ENCODE data around the gene LCE6A. TPM values are rescaled to one million over a fixed set of nuclear protein-coding genes. Genes with fewer than 3 reads are reported as not detected.

LCE6A gene
- not detected in 2 replicates for total RNA-seq

GRCh38 chr1:152842556-152842955, at the start of gene LCE6A:
Gene LCE6A, plus strand, starts transcription at chr1:152842856. Its CDS starts 665 bp downstream, at chr1:152843521.

GRCh38 chr1:152796421-152796820, 46.2 kb upstream of the LCE6A start, which contains the start of gene LCE1D:
Gene LCE1D, plus strand, starts transcription at chr1:152796721. Its CDS starts 1,074 bp downstream, at chr1:152797795.

GRCh38 chr1:152806576-152806975, 36.1 kb upstream of the LCE6A start, which contains the start of gene LCE1C:
Gene LCE1C, minus strand, starts transcription at chr1:152806651. Its CDS starts 1,173 bp downstream, at chr1:152805478.

GRCh38 chr1:152811671-152812070, 31.0 kb upstream of the LCE6A start, which contains the start of gene LCE1B:
Gene LCE1B, plus strand, starts transcription at chr1:152811971. Its CDS starts 476 bp downstream, at chr1:152812447.

GRCh38 chr1:152827173-152827572, 15.5 kb upstream of the LCE6A start, which contains the start of gene LCE1A:
Gene LCE1A, plus strand, starts transcription at chr1:152827473. Its CDS starts 0 bp downstream, at chr1:152827473.

GRCh38 chr1:152859696-152860095, 17.0 kb downstream of the LCE6A start, which contains the start of gene LCE7A:
Gene LCE7A, plus strand, starts transcription at chr1:152859996. Its CDS starts 702 bp downstream, at chr1:152860698.

GRCh38 chr1:152878042-152878441, 35.4 kb downstream of the LCE6A start, which contains the start of gene SMCP:
Gene SMCP, plus strand, starts transcription at chr1:152878322. Its CDS starts 6,101 bp downstream, at chr1:152884423.

Other genes starting within 250 kb of the LCE6A start
- not detected in 2 replicates for gene LCE3C, start 242.6 kb upstream of the LCE6A start, total RNA-seq
- gene LCE3B, start 229.0 kb upstream of the LCE6A start, total RNA-seq = not detected in 2 replicates
- not detected in 2 replicates for gene LCE3A, start 219.8 kb upstream of the LCE6A start, total RNA-seq
- gene LCE2D, start 179.5 kb upstream of the LCE6A start, total RNA-seq = not detected in 2 replicates
- gene LCE2C, start 167.6 kb upstream of the LCE6A start, total RNA-seq = not detected in 2 replicates
- gene LCE2B, start 156.7 kb upstream of the LCE6A start, total RNA-seq = not detected in 2 replicates
- not detected in 2 replicates for gene LCE2A, start 144.5 kb upstream of the LCE6A start, total RNA-seq
- not detected in 2 replicates for gene LCE4A, start 134.7 kb upstream of the LCE6A start, total RNA-seq
- not detected in 2 replicates for gene KPRP, start 84.8 kb upstream of the LCE6A start, total RNA-seq
- not detected in 2 replicates for gene LCE1F, start 67.7 kb upstream of the LCE6A start, total RNA-seq
- gene LCE1E, start 56.6 kb upstream of the LCE6A start, total RNA-seq = not detected in 2 replicates
- gene LCE1D, start 46.1 kb upstream of the LCE6A start, total RNA-seq = not detected in 2 replicates
- gene LCE1C, start 36.2 kb upstream of the LCE6A start, total RNA-seq = not detected in 2 replicates
- not detected in 2 replicates for gene LCE1B, start 30.9 kb upstream of the LCE6A start, total RNA-seq
- not detected in 2 replicates for gene LCE1A, start 15.4 kb upstream of the LCE6A start, total RNA-seq
- gene LCE7A, start 17.1 kb downstream of the LCE6A start, total RNA-seq = not detected in 2 replicates
- gene SMCP, start 35.5 kb downstream of the LCE6A start, total RNA-seq = not detected in 2 replicates
- gene IVL, start 65.7 kb downstream of the LCE6A start, total RNA-seq = not detected in 2 replicates
- gene SPRR5, start 104.3 kb downstream of the LCE6A start, total RNA-seq = not detected in 2 replicates
- not detected in 2 replicates for gene SPRR4, start 127.8 kb downstream of the LCE6A start, total RNA-seq
- gene SPRR1A, start 141.2 kb downstream of the LCE6A start, total RNA-seq = not detected in 2 replicates
- not detected in 2 replicates for gene SPRR3, start 158.9 kb downstream of the LCE6A start, total RNA-seq
- gene SPRR1B, start 188.3 kb downstream of the LCE6A start, total RNA-seq = not detected in 2 replicates
- gene SPRR2D, start 198.3 kb downstream of the LCE6A start, total RNA-seq = not detected in 2 replicates
- not detected in 2 replicates for gene SPRR2A, start 214.7 kb downstream of the LCE6A start, total RNA-seq
- not detected in 2 replicates for gene SPRR2B, start 228.8 kb downstream of the LCE6A start, total RNA-seq

All from regular cardiac myocyte (primary cell).